ENCODE measurements around the gene DDX10.

DNA sequence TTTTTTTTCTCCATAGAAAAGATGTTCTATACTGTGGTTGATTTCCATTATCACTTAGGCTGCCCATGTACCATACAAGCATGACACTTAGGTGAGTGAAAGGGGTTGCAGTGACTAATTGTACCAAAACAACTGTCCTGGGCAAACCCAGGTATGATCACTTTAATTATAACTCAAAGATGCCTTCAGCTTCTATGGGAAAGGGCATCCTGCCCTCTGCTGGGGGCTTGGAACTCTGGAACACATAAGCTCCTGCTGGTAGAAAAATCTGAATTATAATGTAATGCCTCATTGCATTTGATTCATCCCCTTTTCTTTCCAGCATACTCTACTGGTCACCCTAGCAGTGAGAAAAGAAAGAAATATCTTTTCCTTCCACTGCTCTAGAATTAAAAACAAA lies 206.3 kb downstream of the DDX10 start:
- TF ChIP-seq, protein P1, sequence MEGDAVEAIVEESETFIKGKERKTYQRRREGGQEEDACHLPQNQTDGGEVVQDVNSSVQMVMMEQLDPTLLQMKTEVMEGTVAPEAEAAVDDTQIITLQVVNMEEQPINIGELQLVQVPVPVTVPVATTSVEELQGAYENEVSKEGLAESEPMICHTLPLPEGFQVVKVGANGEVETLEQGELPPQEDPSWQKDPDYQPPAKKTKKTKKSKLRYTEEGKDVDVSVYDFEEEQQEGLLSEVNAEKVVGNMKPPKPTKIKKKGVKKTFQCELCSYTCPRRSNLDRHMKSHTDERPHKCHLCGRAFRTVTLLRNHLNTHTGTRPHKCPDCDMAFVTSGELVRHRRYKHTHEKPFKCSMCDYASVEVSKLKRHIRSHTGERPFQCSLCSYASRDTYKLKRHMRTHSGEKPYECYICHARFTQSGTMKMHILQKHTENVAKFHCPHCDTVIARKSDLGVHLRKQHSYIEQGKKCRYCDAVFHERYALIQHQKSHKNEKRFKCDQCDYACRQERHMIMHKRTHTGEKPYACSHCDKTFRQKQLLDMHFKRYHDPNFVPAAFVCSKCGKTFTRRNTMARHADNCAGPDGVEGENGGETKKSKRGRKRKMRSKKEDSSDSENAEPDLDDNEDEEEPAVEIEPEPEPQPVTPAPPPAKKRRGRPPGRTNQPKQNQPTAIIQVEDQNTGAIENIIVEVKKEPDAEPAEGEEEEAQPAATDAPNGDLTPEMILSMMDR (IDR thresholded peaks at IDR 0.05), result peak in 4 of 6 experiments; percentile 20 to 55 (median 41)
- no peak for TF ChIP-seq POLR2A (IDR thresholded peaks at IDR 0.05)

Measured in esophagus squamous epithelium (tissue), 4 donors.